LHCN-M2 (cell line): ENCODE results near the gene VAX1. TPM values are rescaled to one million over a fixed set of nuclear protein-coding genes. Genes with fewer than 3 reads are reported as not detected.
"Not testable (repeated sequence)": the region's sequence is repeated elsewhere in the genome, so short reads cannot be mapped to it uniquely, and the experiment has no call there.

ENCODE experiments used
- DNase-seq: peaks from one replicate; pipeline ENCODE4 v3.0.0-alpha.2; 2012; ENCODE audit warnings: low read depth
- total RNA-seq: library from RNA; depleted of rRNA; stranded (reverse); fragments of >200 nt; gene quantifications from 2 replicates; pipeline ENCODE4 v1.2.3, GENCODE V29; 2014

Gene VAX1
- total RNA-seq, 1 experiment from 2014 or later: not detected

- no peak for DNase-seq
Observed at GRCh38 chr10:117136391-117136975, 1.6 kb downstream of the VAX1 start.

GRCh38 chr10:117135480-117136140 is 2.5 kb downstream of the VAX1 start:
- no peak for DNase-seq

- DNase-seq: no peak
Observed at GRCh38 chr10:117135026-117135372, 3.1 kb downstream of the VAX1 start.

- DNase-seq: no peak
Observed at GRCh38 chr10:117134306-117135025, 3.6 kb downstream of the VAX1 start.

DNA sequence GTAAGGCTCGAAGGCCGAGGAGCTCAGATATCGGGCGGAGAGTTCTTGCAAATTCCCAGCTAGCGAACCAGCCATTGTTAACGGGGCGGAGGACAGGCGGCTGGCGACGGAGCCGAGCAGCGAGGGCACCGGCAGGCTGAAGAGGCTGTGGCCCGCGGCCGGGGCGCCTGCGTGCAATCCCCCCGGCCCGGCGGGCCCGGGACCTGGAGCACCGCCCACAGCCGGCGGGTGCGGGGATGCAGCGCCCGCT is 4.1 kb downstream of the VAX1 start:
- DNase-seq: no peak

GRCh38 chr10:117133273-117134055 is 4.6 kb downstream of the VAX1 start:
- DNase-seq: no peak

- DNase-seq: no peak
Observed at GRCh38 chr10:117132751-117133231, 5.3 kb downstream of the VAX1 start.

GRCh38 chr10:117131376-117132327 is 6.4 kb downstream of the VAX1 start:
- no peak for DNase-seq

- no peak for DNase-seq
Observed at GRCh38 chr10:117130862-117131375, 7.2 kb downstream of the VAX1 start.

GRCh38 chr10:117130346-117130745 is 7.7 kb downstream of the VAX1 start:
- DNase-seq: no peak

DNA sequence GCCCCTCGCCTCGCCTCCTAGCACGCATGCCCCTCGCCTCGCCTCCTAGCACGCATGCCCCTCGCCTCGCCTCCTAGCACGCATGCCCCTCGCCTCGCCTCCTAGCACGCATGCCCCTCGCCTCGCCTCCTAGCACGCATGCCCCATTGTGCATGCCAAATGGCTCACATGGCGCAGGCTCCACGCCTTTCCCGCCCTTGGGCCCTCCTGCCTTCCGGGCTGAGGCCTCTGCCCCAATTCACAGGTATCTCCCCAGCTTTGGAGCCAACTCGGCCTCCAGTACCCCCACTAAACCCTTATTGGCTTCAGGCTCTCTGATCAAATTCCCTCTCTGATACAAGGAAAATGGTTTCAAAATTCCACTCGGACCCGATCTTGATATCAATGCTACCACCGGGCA is 11.4 kb downstream of the VAX1 start:
- not testable (repeated sequence) for DNase-seq

DNA sequence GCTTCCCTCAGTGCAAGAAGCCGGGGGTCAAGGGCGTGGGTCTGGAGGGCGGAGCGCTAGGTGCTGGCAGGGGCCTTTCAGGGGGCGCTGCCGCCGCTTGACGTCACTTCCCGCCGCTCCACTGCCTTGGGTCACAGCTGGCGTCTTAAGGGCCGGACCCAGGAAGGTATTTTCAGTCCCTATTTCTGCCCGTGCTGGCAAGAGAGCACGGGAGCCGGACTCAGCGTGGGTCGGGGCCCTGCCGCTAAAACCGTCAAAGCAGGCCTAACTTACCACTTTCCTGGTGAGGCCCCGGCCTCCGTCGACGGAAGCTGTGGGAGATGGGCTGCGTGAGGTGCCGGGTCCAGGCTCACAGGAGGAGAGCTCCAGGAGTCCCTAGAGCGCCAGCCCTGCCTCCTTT is 12.0 kb downstream of the VAX1 start:
- no peak for DNase-seq

DNA sequence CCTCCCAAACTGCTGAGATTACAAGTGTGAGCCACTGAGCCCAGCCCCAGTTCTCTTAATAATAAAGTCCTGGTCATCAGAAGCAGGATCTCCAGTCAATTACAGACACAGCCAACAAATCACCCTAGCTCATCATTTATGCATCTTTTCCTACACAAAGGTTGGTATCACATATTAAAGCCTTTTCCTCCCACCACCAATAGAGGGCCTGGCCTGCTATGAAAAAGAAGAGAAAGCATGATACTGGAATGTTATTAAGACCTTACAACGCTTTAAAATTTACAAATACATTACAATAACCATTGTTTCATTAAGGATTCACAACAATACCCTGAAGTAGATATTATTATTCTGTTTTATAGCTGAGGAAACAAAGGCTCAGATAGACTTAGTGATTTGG is 25.9 kb downstream of the VAX1 start:
- peak; percentile 5 for DNase-seq

DNA sequence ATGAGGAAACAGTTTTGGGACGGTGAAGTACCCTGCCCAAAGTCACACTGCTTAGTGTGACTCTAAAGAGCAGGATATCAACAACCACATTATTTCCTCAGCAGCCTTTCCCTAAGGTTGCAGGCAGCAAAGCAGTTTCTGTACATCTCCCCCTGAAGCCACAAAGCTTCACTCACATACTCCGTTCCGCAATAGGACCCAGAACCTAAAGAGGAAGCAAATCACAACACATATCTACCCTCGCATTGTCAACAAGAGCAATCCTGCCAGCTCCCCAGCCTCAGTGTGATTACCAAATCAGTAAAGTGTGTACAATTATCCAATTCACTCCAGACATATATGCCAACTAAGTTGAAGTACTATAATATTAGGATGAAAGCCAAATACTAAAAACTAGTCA is 30.8 kb downstream of the VAX1 start:
- no peak for DNase-seq

DNA sequence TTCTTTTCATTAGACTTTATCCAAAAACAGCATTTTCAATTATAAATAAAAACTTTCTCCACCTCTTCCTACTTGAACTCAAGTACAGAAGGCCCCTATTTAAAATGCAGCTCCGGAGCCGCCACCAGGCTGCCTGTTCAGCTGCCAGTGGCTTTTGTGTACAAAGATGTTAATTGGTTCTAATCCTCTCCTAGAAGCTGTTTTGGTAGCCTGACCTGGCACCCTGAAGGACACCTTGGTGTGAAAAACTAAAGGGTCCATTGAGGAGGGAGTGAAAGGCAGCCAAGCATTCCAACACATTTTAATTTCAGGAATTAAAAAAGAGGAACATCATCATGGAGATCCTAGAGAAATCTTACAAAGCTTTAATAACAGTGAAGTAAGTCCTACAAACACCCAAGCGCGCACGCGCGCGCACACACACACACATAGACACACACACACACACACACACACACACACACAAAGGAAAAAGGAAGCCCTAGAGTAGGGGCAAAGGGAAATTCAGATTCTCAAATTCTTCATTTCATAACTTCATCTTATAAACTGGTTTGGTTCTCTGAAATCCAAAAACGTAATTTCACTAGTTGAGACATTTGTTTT is 41.4 kb downstream of the VAX1 start:
- DNase-seq: no peak

DNA sequence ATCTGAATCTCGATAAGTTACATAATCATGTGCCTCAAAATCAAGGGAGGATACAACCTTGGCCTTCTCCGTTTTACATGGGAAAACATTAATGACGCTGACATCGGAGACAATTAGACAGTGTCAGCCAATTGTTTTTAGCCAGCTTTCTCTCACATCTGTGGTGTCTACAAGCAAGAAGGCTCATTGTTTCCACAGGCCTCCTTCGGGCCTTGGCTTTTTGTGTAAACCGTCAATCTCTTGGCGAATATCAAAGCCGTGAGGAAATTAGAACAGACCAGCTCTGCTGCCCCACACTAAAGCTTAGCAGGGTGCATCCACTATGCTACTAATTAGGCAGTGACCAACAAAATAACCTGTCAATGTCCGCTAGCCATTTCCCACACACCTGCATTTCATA is 43.2 kb downstream of the VAX1 start:
- DNase-seq: no peak

GRCh38 chr10:117092386-117092785 is 45.7 kb downstream of the VAX1 start:
- DNase-seq: peak; percentile 1

DNA sequence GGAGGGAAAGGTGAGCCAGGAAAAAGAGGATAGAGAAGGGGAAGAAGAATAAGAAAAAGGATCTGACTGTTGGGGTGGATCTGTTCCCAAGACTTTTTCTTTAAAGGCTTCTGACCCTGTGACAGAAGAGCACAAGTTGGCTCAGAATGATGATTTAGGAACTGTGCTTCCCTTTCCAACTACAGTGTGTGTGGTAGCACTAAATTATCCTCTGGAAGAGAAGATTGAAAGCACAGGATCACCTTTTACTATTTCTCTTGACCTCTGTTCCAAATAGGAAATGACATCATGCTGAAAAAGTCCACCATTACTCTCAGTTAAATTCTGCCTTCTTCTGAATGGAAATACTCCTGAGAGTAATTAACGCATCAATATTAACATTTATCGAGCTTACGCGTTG is 47.2 kb downstream of the VAX1 start:
- DNase-seq: no peak

DNA sequence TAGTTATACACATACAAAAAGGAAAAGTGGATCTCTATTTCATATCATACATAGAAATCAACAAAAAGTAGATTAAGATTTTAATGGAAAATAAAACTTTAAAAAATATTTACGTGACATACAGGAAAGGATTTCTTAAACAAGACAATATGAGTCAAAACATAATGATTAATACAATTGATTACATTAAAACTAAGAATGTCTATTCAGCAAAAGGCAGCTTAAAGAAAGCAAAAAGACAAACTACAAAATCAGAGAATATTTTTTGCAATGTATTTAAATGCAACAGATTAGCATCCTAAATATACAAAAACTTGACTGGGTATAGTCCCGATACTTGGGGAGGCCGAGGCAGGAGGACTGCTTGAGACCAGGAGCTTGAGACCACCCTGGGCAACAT is 50.5 kb downstream of the VAX1 start:
- DNase-seq: no peak

- DNase-seq: no peak
Observed at GRCh38 chr10:117086546-117086945, 51.5 kb downstream of the VAX1 start.
